ENCODE data around the gene CARD10. TPM values are rescaled to one million over a fixed set of nuclear protein-coding genes. Genes with fewer than 3 reads are reported as not detected.

The CARD10 gene
- total and polyA plus RNA-seq, 2 of the 13 experiments (the other 11 are each of a cell fraction or from before 2014, with no cell fraction given): 35.2 to 55.8 TPM

DNA sequence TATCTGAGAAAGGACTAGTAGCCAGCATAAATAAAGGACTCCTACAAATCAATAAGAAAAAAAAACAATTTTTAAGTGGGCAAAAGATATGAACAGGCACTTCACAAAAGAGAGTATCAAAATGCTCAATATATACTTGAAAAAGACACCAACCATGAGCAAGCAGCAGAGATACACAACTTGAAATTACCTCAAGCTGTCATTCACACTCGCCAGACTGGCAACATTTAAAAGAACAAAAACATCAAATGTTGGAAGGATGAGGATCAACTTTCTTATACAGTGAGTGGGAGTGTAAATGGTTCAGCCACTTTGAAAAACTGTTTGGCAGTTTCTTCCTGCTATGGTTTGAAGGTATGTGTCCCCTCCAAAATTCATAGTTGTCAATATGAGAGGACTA lies 68.0 kb downstream of the CARD10 start:
- ChIA-PET CTCF (ENCODE audit: low intra/inter-chr PET ratio, low total read pairs) (no interaction called here), POLR2A (no interaction called here)
- in situ Hi-C loops (cut with HindIII; ENCODE audit: extremely low pct_ligation_motif_present, low pct_unique_long_range_greater_than_20kb) (no loop called here), intact Hi-C loops (cut with micrococcal nuclease; ENCODE audit: unreplicated experiment) (no loop called here)
- Histone ChIP-seq H3K9ac (ENCODE audit: insufficient read depth, low read depth, low read length) (no peak overlapping the region), H3K36me3 (replicated peaks in 1 of 2; ENCODE audit: control insufficient read depth in 1 of 2, insufficient read depth in 2 of 2, low read length in 2 of 2) (no peaks in the 10 kb centered on the region), H3K79me2 (ENCODE audit: insufficient read depth, low read length) (no peaks in the 10 kb centered on the region), H3K9me3 (ENCODE audit: low read length) (no peaks in the 10 kb centered on the region), H3K27ac (ENCODE audit: extremely low read length, insufficient read depth, low read length) (no peak overlapping the region), H3K27me3 (ENCODE audit: control insufficient read depth in 1 of 2, insufficient read depth in 2 of 2, low read length in 2 of 2) (peaks cover 0 to 15% of the 10 kb centered on the region in 2 experiments; a peak in 4 of 5 replicates), H2AFZ (ENCODE audit: low read length) (no peak overlapping the region), H3K4me3 (replicated peaks in 1 of 3; ENCODE audit: insufficient read depth in 1 of 3, low read depth in 2 of 3, low read length in 3 of 3) (no peak overlapping the region), H3K4me1 (ENCODE audit: insufficient read depth, low read length) (peaks cover 23% of the 10 kb centered on the region), H3K4me2 (ENCODE audit: low read depth, low read length) (no peak overlapping the region), H4K20me1 (ENCODE audit: insufficient read depth, low read length) (no peaks in the 10 kb centered on the region)
- no peak for ATAC-seq
- TF ChIP-seq XRCC5 (optimal IDR thresholded peaks at IDR 0.05; ENCODE audit: low read length) (no peak), ZNF567 (CRISPR knock-in tag; IDR thresholded peaks at IDR 0.05; ENCODE audit: borderline replicate concordance) (no peak), SP2 (CRISPR knock-in tag; IDR thresholded peaks at IDR 0.05) (no peak), ZNF430 (CRISPR knock-in tag; IDR thresholded peaks at IDR 0.05) (no peak)
- TF ChIP-seq, protein P1, sequence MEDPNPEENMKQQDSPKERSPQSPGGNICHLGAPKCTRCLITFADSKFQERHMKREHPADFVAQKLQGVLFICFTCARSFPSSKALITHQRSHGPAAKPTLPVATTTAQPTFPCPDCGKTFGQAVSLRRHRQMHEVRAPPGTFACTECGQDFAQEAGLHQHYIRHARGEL (CRISPR knock-in tag; IDR thresholded peaks at IDR 0.05): no peak
- WGBS (ENCODE audit: low lambda C conversion rate): 0% methylated on average over 1 of the region's 1 CpG
- BruUV-seq (replicated peaks): no TSS peak
- DNase-seq (ENCODE audit: low spot score): no peak
- FAIRE-seq: no peak

DNA sequence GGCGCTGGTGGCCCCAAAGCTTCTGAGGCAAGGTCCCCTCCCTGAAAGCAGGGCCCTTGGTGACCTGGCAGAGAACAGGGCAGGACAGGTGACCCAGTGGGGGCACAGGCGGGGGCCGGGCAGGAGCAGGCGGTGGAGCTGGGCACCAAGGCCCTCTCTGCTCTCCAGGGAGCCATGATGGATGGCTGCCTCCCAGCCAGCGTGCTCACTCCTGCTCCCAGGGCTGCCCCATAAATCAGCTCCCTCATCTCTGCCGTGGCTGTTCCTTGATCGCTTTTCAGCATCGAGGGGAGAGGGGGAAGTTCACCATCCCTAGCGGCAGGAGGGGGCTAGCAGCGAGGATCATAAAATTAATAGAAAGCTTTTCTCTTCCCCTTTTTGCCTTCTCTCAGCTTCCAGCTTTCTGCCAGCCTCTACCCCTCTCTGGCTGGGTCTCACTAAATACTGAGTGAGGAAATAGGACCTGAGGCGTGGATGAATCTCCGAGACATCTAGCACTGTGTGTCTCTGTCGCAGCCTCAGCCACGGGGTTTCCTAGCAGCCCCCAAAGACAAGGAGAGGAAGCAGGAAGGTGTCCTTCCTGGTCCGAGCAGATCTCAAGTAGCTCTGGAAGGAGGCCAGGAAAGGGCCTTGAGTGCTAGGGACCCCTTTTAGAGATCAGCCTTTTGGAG lies 69.7 kb downstream of the CARD10 start:
- no TSS peak for BruUV-seq (replicated peaks)
- Histone ChIP-seq H3K4me3 (replicated peaks in 1 of 3; ENCODE audit: insufficient read depth in 1 of 3, low read depth in 2 of 3, low read length in 3 of 3) (no peak overlapping the region), H3K9ac (ENCODE audit: insufficient read depth, low read depth, low read length) (no peak overlapping the region), H3K27ac (ENCODE audit: extremely low read length, insufficient read depth, low read length) (no peak overlapping the region), H4K20me1 (ENCODE audit: insufficient read depth, low read length) (no peaks in the 10 kb centered on the region), H3K9me3 (ENCODE audit: low read length) (no peaks in the 10 kb centered on the region), H3K27me3 (ENCODE audit: control insufficient read depth in 1 of 2, insufficient read depth in 2 of 2, low read length in 2 of 2) (peaks cover 0 to 18% of the 10 kb centered on the region in 2 experiments; a peak in 4 of 5 replicates), H3K4me1 (ENCODE audit: insufficient read depth, low read length) (peaks cover 7% of the 10 kb centered on the region), H3K36me3 (replicated peaks in 1 of 2; ENCODE audit: control insufficient read depth in 1 of 2, insufficient read depth in 2 of 2, low read length in 2 of 2) (no peaks in the 10 kb centered on the region), H3K4me2 (ENCODE audit: low read depth, low read length) (no peak overlapping the region), H3K79me2 (ENCODE audit: insufficient read depth, low read length) (no peaks in the 10 kb centered on the region), H2AFZ (ENCODE audit: low read length) (no peak overlapping the region)
- in situ Hi-C loops (cut with HindIII; ENCODE audit: extremely low pct_ligation_motif_present, low pct_unique_long_range_greater_than_20kb) (no loop called here), intact Hi-C loops (cut with micrococcal nuclease; ENCODE audit: unreplicated experiment) (no loop called here)
- POLR2A ChIA-PET: interaction anchor here (0.6 kb wide), 1 partner anchor 63 kb away, joined by 3 read pairs; no protein-coding TSS in a partner anchor
- WGBS (ENCODE audit: low lambda C conversion rate): 18% methylated on average over 9 of the region's 15 CpGs
- FAIRE-seq (no peak), ATAC-seq (no peak), DNase-seq (ENCODE audit: low spot score) (no peak)
- CTCF ChIA-PET (ENCODE audit: low intra/inter-chr PET ratio, low total read pairs): no interaction called here
- no peak for TF ChIP-seq ZNF225 (CRISPR knock-in tag; IDR thresholded peaks at IDR 0.05)
- TF ChIP-seq ZMYM4 (CRISPR knock-in tag; IDR thresholded peaks at IDR 0.05): no peak
- TF ChIP-seq ZNF333 (CRISPR knock-in tag; IDR thresholded peaks at IDR 0.05; ENCODE audit: borderline replicate concordance): no peak
- no peak for TF ChIP-seq KDM5A (IDR thresholded peaks at IDR 0.05; ENCODE audit: borderline replicate concordance, low read length)
- no peak for TF ChIP-seq ZNF335 (CRISPR knock-in tag; IDR thresholded peaks at IDR 0.05)
- TF ChIP-seq, protein P2, sequence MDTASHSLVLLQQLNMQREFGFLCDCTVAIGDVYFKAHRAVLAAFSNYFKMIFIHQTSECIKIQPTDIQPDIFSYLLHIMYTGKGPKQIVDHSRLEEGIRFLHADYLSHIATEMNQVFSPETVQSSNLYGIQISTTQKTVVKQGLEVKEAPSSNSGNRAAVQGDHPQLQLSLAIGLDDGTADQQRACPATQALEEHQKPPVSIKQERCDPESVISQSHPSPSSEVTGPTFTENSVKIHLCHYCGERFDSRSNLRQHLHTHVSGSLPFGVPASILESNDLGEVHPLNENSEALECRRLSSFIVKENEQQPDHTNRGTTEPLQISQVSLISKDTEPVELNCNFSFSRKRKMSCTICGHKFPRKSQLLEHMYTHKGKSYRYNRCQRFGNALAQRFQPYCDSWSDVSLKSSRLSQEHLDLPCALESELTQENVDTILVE (CRISPR knock-in tag; IDR thresholded peaks at IDR 0.05): no peak
- no peak for TF ChIP-seq JUN (CRISPR knock-in tag; IDR thresholded peaks at IDR 0.05)
- no peak for TF ChIP-seq HDAC1 (CRISPR knock-in tag; IDR thresholded peaks at IDR 0.05)
- TF ChIP-seq ZNF205 (CRISPR knock-in tag; IDR thresholded peaks at IDR 0.05): no peak
- TF ChIP-seq MTA1 (CRISPR knock-in tag; IDR thresholded peaks at IDR 0.05; ENCODE audit: borderline replicate concordance): no peak

Data from HepG2 (cell line).